HTR-8/SVneo (cell line): ENCODE data around the gene C19orf38.
"Not testable (repeated sequence)": the region's sequence is repeated elsewhere in the genome, so short reads cannot be mapped to it uniquely, and the experiment has no call there.

Experiments
- DNase-seq: peaks from one replicate; pipeline ENCODE4 v3.0.0; 2011; ENCODE audit warnings: low spot score, mixed read lengths; ENCODE audit not compliant: insufficient read length
- FAIRE-seq: peaks from 2 replicates; lab custom pipeline; 2011; peaks lifted over from hg19 to GRCh38; lab: Jason Lieb, UNC

Gene C19orf38

DNA sequence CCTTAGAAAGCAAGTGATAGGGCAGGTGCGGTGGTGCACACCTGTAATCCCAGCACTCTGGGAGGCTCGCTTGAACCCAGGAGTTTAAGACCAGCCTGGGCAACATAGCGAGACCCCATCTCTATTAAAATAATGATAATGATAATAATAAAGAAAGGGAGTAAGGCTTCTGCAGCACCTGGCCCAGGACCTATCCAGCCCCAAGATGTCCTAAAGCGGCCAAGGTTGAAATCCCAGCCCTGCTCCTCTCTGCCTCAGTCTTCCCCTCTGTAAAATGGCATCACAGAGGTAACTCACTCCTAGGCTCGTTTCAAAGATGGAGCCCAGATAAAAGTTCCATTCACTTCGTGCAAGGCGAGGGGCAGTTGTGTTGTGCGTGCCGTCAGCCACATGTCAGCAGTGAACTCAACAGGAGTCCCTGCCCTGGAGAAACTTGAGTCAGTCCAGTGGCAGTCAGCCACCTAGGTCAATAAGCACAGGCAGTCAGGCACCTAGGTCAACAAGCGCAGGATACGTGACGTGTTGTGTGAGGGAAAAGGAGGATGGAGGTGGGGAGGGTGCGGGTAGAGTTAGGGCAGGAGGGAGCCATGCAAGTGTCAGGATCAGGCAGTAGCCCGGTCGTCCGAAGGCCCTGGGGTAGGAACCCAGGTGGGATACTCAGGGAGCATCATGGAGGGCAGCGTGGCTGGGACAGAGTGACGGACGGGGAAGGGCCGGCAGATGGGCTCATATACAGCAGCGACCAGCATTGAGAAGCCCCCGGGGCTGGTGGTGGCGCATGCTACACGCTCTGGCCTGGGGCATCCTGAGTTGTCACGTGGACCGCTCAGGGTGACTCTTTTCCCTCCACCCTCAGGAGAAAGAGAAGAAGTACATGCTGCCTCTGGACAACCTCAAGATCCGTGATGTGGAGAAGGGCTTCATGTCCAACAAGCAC lies 28.8 kb upstream of the C19orf38 start:
- DNase-seq (no peak), FAIRE-seq (no peak)

DNA sequence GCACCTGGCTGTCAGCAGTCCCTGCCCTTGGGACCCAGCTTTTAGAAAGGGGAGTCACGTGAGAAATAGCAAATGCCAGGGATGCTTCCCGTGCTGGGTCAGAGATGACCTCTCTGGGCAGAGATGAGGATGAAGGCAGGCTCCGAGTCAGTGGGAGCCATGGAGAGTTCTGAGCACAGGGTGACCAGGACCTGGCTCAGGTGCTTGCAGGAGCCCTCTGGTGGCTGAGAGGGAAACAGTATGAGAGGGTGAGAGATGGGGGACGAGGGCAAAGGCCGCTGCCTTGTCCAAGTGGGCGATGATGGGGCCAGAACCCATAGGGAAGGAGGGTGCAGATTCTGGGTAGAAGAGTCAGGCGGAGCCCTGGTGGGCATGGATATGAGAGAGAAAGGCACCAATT lies 28.0 kb upstream of the C19orf38 start:
- DNase-seq (no peak), FAIRE-seq (no peak)

DNA sequence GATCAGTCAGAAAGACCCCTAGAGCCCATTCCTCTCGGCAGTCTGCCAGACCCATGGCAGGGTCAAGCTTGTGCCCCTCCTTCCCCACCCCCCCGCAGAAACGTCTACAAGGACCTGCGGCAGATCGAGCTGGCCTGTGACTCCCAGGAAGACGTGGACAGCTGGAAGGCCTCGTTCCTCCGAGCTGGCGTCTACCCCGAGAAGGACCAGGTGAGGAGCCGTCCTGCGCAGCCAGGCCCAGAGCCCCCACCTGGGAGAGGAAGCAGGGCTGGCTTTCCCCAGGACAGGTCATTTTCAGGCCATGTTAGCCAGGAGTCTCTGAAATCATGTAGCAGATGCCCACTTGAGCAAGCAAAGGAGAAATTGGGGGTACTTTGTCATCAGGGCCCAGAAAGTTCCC lies 24.5 kb upstream of the C19orf38 start:
- no peak for FAIRE-seq

DNA sequence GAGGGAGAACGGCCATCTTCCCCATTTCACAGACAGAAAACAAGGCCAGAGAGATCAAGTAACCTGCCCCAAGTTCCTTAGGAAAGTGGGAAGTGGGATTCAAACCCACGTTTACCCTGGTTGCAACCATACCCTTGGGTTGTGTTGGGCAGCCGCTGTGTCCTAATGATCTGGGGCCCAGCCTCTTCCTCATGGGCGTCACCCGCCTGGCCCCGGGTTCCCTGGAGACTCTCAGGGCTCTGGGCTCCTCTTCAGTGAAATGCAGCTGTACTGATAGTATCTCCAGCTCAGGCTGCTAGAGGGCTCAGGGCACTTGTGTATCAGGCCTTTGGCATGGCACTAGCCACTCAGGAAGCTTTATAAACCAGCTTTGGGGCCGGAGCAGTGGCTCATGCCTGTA lies 22.0 kb upstream of the C19orf38 start:
- FAIRE-seq = no peak
- DNase-seq = no peak

More for the DNA sequence above, 24.5 kb upstream of the C19orf38 start:
- no peak for DNase-seq

DNA sequence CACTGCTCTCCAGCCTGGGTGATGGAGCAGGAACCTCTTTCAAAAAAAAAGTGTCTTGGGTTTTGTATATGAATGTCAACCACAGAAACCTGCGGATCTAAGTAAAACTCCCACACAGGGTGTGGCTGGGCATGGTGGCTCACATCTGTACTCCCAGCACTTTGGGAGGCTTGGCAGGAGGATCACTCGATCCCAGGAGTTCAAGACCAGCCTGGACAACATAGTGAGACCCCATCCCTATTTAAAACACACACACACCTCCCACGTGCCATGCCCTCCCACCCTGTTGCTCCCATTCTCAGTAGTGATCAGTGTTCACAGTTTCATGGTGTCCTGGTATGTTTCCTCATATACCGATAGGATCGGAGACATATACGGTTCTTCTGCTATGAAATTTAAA lies 21.4 kb upstream of the C19orf38 start:
- FAIRE-seq = no peak
- DNase-seq = no peak

DNA sequence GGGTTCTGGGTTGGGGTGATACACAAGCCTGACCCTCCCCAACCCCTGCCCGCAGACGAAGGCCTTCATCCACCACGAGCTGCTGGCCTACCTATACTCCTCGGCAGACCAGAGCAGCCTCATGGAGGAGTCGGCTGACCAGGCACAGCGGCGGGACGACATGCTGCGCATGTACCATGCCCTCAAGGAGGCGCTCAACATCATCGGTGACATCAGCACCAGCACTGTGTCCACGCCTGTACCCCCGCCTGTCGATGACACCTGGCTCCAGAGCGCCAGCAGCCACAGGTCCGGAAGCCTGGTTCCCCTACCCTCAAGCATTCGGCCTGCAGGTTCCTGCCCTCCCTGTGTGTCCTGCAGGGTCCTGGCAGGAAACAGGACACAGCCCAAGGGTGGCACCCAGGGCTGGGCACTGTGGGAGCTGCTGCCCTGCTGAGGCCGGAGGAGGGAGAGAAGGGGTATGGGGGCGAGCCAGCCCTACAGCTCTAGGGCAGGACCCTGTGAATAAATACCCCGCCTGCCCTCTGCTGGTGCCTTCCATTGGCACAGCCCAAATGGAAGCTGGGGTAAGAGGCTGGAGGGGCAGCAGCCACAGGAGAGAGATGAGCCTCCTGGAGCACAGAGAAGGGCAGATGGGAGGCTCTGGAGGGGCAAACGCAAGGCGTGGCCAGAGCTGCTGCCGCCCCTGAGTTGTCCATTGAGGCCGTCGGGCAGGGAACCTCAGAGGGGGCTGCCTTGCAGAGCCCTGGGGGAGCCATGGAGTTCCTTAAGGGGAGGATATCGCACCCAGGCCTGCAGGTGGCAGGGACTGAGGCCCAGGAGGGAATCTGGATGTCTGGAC lies 19.0 kb upstream of the C19orf38 start:
- no peak for DNase-seq

DNA sequence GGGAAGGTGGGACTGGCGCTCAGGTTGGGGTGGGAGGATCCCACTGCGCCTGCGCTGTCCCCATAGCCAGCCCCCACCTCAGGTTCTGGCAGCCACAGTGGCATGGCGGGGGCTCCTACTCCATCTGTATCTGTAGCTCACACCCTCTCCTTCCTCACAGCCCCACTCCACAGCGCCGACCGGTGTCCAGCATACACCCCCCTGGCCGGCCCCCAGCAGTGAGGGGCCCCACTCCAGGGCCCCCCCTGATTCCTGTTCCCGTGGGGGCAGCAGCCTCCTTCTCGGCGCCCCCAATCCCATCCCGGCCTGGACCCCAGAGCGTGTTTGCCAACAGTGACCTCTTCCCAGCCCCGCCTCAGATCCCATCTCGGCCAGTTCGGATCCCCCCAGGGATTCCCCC lies 18.2 kb upstream of the C19orf38 start:
- FAIRE-seq (no peak), DNase-seq (no peak)

More for the DNA sequence above, 19.0 kb upstream of the C19orf38 start:
- no peak for FAIRE-seq

DNA sequence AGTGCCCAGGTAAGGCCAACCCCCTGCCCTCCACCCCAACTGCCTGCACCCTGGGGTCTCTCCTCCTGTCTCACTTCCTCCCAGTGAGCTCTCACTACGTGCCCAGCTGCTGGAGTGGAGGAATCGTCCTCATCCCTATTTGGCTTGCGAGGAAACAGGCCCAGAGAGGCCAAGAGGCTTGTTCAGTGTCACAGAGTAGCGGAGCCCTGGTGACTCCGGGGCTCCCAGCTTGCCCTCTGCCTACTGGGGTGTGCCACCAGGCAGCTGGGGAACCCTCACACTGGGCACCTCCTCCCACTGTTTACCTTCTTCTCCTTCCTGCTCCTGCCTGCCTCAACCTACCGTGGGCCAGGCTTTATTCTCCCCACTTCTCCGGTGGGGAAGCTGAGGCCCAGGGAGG lies 17.8 kb upstream of the C19orf38 start:
- DNase-seq = no peak
- no peak for FAIRE-seq

DNA sequence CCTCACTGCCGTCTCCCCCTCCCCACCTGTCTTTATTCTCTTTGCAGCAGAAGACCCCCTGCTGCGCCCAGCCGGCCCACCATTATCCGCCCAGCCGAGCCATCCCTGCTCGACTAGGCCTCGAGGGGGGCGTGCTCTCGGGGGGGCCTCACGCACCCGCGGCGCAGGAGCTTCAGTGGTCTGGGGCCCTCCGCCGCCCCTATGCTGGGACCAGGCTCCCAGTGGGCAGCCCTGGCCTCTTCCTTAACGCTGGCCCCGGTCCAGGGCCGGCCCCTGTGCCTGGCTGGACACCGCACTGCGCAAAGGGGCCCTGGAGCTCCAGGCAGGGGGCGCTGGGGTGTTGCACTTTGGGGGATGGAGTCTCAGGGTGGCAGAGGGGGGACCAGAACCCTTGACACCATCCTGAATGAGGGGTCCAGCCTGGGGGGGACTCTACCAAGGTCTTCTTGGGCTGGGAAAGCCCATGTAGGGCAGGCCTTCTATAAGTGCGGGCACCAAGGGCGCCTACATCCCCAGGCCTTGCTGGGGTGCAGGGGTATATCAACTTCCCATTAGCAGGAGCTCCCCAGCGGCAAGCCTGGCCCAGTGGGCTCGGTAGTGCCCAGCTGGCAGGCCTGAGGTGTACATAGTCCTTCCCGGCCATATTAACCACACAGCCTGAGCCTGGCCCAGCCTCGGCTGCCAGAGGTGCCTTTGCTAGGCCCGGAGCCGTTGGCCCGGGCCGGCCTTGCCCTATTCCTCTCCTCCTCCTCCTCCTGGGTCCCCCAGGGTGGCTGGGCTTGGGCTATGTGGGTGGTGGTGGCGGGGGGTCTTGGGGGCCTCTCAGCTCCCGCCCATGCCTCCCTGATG lies 17.1 kb upstream of the C19orf38 start:
- DNase-seq (no peak), FAIRE-seq (no peak)

DNA sequence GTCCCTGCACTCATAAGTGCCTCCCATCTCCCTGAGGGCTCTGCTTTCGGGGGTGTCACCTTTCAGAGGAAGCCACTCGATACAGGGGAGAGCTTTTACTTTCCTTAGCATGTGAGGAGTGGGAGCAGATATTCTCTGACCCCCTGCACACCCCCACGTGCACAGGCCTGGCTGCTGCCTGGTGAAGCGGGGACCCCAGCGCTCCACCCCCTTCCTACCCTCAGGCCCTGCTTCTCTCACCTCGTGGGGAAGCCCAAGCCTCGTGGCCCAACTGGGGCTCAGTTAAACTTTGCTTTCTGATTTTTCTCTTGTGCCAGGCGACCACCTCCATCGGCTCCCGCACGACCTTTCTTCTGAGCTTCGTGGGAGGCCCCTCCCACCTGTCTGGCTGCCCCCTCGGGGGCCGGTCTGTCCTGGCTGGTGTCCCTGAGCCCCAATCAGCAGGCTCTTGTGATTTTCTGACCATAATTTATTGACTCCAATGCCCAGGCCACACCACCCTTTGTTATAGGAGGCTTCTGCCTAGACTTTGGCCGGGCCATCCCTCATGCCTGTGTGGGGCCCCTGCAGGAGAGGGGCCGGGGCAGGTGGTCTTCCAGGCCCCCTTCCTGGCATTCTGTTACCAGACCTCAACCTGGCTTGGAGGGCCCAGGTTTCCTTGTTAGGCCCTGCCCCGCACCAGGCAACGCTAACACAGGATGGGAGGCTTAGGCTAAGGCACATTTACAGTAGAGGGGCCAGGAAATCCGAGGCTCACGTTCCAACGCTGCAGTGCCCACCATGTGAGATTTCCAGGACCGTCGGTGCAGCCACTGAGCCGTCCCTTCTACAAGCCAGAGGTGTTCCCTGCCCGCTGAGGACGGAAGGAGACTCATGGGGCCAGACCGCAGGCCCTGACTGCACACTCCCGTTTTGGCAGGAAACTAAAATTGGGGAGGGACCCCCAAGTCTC lies 16.0 kb upstream of the C19orf38 start:
- FAIRE-seq (no peak), DNase-seq (no peak)

DNA sequence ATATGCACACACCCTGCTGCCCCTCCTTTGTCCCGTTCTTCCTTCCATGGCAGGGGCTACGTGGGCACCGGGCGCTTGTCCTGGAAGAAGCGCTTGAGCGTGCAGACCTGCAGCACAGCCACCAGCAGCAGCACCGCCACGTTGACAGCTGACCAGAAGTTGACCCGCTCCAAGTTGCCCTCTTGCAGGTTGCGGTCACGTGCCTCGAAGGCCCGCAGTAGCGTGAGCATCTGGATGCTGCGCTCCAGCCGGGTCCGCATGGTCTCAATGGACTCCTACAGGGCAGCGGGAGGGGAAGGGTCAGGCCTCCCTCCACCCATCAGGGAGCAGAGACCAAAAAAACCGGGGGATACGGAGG lies 15.3 kb upstream of the C19orf38 start:
- no peak for FAIRE-seq
- DNase-seq = no peak

DNA sequence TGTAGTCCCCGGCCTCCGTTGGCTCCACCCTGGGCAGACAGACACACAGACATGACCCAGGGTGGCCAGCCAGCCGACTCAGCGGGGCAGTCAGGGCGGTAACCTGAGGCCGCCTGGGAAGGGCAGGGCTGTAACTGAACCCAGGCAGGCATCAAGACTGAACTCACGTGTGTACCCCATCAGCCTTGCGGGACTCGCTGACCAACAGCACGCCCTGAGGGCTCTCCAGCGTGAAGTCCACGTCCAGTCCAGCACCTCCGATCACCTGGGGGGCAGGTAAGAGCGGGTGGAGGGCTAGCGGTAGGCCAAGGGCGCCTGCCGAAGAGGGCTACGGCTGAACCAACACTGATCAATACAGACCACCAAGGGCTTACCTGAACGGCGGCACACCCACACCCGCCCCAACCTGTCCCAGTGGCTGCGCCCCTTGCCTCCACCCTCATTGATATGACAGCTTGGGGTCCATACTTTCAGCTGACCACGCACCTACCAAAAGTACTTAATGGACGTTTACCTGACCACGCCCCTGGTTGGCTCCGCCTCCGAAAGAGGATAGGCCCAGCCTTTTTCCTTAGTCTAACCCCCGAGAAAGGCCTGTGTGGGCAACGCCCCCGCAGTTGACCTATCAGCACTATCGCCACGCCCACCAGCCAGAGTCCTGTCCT lies 13.0 kb upstream of the C19orf38 start:
- no peak for FAIRE-seq
- peak; percentile 99 for DNase-seq

DNA sequence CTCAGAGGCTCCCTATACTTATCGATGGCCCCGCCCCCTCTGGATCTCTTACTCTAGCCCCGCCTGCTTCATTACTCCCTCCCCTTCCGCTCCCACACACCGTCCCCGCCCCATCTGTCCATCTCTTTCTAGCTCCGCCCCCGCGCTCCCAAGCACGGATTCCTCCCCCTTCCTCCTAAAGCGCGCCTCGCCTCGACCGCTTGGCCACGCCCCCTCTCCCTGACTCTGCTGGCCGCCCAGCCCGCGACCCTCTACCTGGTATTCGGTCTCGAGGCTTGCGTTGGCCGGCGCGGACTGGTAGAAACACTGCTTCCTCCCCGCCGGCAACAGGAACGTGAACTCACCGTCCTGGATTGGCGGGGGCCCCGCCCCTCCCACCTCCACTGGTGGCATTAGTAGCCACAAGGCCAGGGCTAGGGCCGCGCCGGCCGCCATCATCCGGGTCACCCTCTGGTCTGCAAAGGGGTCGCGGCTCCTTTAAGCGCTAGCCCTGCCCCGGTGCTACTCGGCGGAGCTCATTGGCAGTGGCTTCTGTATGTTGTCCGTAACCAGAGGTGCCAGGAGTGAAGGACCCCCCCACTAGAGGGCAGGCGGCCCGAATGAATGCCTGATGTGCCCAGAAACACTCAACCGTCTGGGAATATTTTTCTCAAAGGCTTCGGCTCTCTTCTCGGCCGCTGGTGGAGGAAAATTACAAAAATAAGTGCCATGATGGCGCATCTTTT lies 12.3 kb upstream of the C19orf38 start, which contains the start of gene TMED1:
TSS of gene TMED1 (minus strand) at position 459 of the 725 bp plus-strand sequence. CDS start at position 438, 21 bp downstream.
- DNase-seq = peak; percentile 98
- FAIRE-seq = peak; percentile 80

DNA sequence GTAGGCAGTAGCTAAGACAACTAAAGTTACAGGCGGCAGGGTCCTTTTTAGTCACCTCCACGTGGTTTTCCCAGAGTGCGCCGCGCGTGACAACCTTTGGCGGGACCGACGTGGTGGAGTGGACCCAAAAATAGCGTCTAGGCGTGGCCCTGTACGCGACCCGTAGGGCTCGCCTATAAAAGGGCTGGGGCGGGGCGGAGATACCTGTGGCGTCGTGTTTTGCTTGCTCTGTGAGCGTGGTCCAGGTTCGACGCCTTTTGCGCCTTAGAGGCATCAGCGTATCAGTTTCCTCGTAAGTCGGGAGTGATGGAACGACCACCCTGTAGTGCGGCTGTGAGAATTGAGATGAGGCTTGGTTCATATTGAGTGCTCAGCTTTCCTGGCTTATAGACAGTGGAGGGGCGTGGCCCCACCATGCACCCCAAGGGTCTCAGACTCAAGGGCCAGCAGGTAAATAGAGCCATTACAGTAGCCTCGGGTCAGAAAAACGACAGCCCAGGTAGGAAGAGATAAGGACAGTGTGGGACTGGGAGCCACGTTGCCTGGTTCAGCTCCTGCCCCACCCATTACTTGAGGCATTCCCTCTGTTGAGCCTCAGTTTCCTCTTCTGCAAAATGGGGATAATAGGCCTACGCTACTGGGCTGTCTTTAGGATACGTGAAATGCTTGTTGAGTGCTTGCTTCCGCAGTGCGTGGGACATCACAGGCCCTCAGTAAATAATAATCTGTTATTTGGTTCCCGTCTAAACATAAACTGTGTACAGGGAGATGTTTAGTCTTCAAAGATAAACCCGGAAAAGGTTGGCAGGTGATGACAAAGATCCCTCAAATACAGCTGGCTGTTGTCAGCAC lies 11.5 kb upstream of the C19orf38 start:
- FAIRE-seq (no peak), DNase-seq (peak; percentile 86)

DNA sequence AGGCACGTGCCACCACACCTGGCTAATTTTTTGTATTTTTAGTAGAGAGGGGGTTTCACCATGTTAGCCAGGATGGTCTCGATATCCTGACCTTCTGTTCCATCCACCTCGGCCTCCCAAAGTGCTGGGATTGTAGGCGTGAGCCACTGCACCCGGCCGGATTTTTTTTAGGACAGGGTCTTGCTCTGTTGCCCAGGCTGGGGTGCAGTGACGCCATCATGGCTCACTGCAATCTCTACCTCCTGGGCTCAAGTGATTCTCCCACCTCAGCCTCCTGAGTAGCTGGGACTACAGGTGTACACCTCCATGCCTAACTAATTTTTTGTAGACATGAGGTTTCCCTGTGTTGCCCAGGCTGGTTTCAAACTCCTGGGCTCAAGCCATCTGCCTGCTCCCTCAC lies 10.6 kb upstream of the C19orf38 start:
- DNase-seq, FAIRE-seq: not testable (repeated sequence)

DNA sequence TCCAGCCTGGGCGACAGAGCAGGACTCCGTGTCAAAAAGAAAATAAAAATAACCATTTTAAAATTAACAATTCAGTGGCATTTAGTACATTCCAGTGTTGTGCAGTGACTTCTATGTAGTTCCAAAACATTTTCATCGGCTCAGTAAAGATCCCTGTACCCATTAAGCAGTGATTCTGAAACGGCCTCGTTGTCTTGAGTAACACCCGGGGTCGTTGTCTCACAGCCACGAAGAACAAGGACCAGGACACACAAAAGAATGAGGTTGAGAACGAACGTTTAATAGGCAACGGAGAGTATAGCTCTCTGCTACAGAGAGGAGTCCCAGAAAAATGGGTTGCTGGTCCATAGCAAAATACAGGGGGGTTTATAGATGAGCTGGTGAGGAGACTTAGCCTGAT lies 9.8 kb upstream of the C19orf38 start:
- no peak for FAIRE-seq

More for the DNA sequence above, 9.8 kb upstream of the C19orf38 start:
- DNase-seq = no peak
